HepG2 (cell line): ENCODE results near the gene ASXL1. TPM values are rescaled to one million over a fixed set of nuclear protein-coding genes. Genes with fewer than 3 reads are reported as not detected.

ENCODE experiments used
- ATAC-seq: fragments of 200-7000 bp; cut with Tn5 transposase; 3 replicates; pipeline ENCODE4 v1.9.1; 2020; ENCODE audit warnings: mild to moderate bottlenecking, moderate library complexity
- BruUV-seq: library from RNA; stranded (reverse); fragments of 400-500 nt; replicated peaks from 2 replicates; lab custom pipeline; 2021; lab: Mats Ljungman, UMichigan
- CTCF ChIA-PET: fragments of 300-600 bp; formaldehyde crosslinking; extraction: SDS; loops from one replicate; lab custom pipeline; 2021; ENCODE audit warnings: low total read pairs, inconsistent platforms, low intra/inter-chr PET ratio; lab: Yijun Ruan, JAX
- POLR2A ChIA-PET: fragments of 350-600 bp; sonication (Branson Sonifier 250); formaldehyde crosslinking; loops from one replicate; lab custom pipeline; 2020; ENCODE audit warnings: antibody characterized with exemption, inconsistent platforms; lab: Yijun Ruan, JAX
- DNase-seq: peaks from one replicate; pipeline ENCODE4 v3.0.0-alpha.2; 2015; ENCODE audit warnings: low spot score
- FAIRE-seq: peaks from 3 replicates; lab custom pipeline; 2011; peaks lifted over from hg19 to GRCh38; lab: Jason Lieb, UNC
- H2AFZ ChIP-seq: one replicate; pipeline ENCODE4 v1.6.1; 2011; ENCODE audit warnings: low read length, inconsistent platforms
- H3K27ac ChIP-seq: fragments of 300-600 bp; 3 replicates; pipeline ENCODE4 v1.8.0; 2011; ENCODE audit warnings: mixed run types, mild to moderate bottlenecking, mixed read lengths, low read length, inconsistent platforms; ENCODE audit not compliant: insufficient read depth; ENCODE audit errors: extremely low read length
- H3K27me3 ChIP-seq, 2 experiments: fragments of 200-600 bp in 1 of 2; 2 replicates in 1 of 2; 3 replicates in 1 of 2; pipeline versions ENCODE4 v1.6.0 to v1.8.0; 2011; ENCODE audit warnings: low read length in 2 of 2, mild to moderate bottlenecking in 2 of 2, moderate library complexity in 2 of 2, inconsistent platforms in 1 of 2; ENCODE audit not compliant: insufficient read depth in 2 of 2, control insufficient read depth in 1 of 2
- H3K36me3 ChIP-seq, 2 experiments: fragments of 200-600 bp in 1 of 2; replicated peaks in 1 of 2; 2 replicates in 1 of 2; 3 replicates in 1 of 2; pipeline versions ENCODE4 v1.5.1 to v1.8.0; 2011; ENCODE audit warnings: low read length in 2 of 2, inconsistent platforms in 1 of 2; ENCODE audit not compliant: insufficient read depth in 2 of 2, control insufficient read depth in 1 of 2
- H3K4me1 ChIP-seq: 2 replicates; pipeline ENCODE4 v1.5.1; 2012; ENCODE audit warnings: low read length, inconsistent platforms; ENCODE audit not compliant: insufficient read depth
- H3K4me2 ChIP-seq: 2 replicates; pipeline ENCODE4 v1.6.0; 2011; ENCODE audit warnings: low read depth, low read length, inconsistent platforms
- H3K4me3 ChIP-seq, 3 experiments: fragments of 200-600 bp in 1 of 3; sonication (generic), shearing (Covaris generic) in 1 of 3; replicated peaks in 1 of 3; 2 replicates each; pipeline ENCODE4 v1.5.1; 2011 to 2016; ENCODE audit warnings: low read length in 3 of 3, inconsistent platforms in 2 of 3, low read depth in 2 of 3, mild to moderate bottlenecking in 2 of 3, control low read depth in 1 of 3, mixed read lengths in 1 of 3; ENCODE audit not compliant: insufficient read depth in 1 of 3
- H3K79me2 ChIP-seq: one replicate; pipeline ENCODE4 v1.6.1; 2011; ENCODE audit warnings: low read length, inconsistent platforms; ENCODE audit not compliant: insufficient read depth
- H3K9ac ChIP-seq: 2 replicates; pipeline ENCODE4 v1.6.0; 2011; ENCODE audit warnings: mild to moderate bottlenecking, low read depth, low read length, inconsistent platforms; ENCODE audit not compliant: insufficient read depth
- H3K9me3 ChIP-seq: 2 replicates; pipeline ENCODE4 v1.5.1; 2012; ENCODE audit warnings: mild to moderate bottlenecking, low read length
- H4K20me1 ChIP-seq: 2 replicates; pipeline ENCODE4 v1.6.0; 2011; ENCODE audit warnings: inconsistent platforms, mild to moderate bottlenecking, low read length, moderate library complexity; ENCODE audit not compliant: insufficient read depth
- ATF7 ChIP-seq, 2 experiments: fragments of 450-650 bp in 1 of 2; sonication (generic) in 1 of 2; formaldehyde crosslinking in 1 of 2; IDR thresholded peaks; 2 replicates each; pipeline versions ENCODE4 v1.4.0 to v1.6.1; 2016 to 2020; ENCODE audit warnings: antibody characterized with exemption in 1 of 2, mild to moderate bottlenecking in 1 of 2, missing genetic modification reagents in 1 of 2
- GATAD1 ChIP-seq: IDR thresholded peaks from 2 replicates; pipeline ENCODE4 v1.6.1; 2016; ENCODE audit warnings: missing genetic modification reagents, missing compliant biosample characterization
- GLI4 ChIP-seq: sonication (generic); formaldehyde crosslinking; IDR thresholded peaks from 2 replicates; pipeline ENCODE4 v1.5.1; 2020; ENCODE audit warnings: missing genetic modification reagents, mild to moderate bottlenecking, moderate library complexity, borderline replicate concordance
- HNRNPH1 ChIP-seq: fragments of 200-400 bp; formaldehyde crosslinking; optimal IDR thresholded peaks from 2 replicates; pipeline ENCODE3; 2017; ENCODE audit warnings: mild to moderate bottlenecking, low read depth, low read length
- HNRNPLL ChIP-seq: fragments of 200-400 bp; formaldehyde crosslinking; IDR thresholded peaks from 2 replicates; pipeline ENCODE4 v1.6.1; 2017; ENCODE audit warnings: mild to moderate bottlenecking, low read depth, low read length; ENCODE audit not compliant: poor library complexity, severe bottlenecking
- HOXD1 ChIP-seq: sonication (generic); formaldehyde crosslinking; IDR thresholded peaks from 2 replicates; pipeline ENCODE4 v1.5.0; 2020; ENCODE audit warnings: missing genetic modification reagents
- KLF13 ChIP-seq: sonication (generic); formaldehyde crosslinking; IDR thresholded peaks from 2 replicates; pipeline ENCODE4 v1.4.0; 2020; ENCODE audit warnings: mild to moderate bottlenecking, missing genetic modification reagents
- POGZ ChIP-seq: sonication (generic); formaldehyde crosslinking; IDR thresholded peaks from 2 replicates; pipeline ENCODE4 v1.4.0; 2020; ENCODE audit warnings: mild to moderate bottlenecking, missing genetic modification reagents
- THAP11 ChIP-seq: IDR thresholded peaks from 2 replicates; pipeline ENCODE4 v1.6.1; 2016; ENCODE audit warnings: missing biosample characterization, missing genetic modification reagents
- ZBTB20 ChIP-seq: sonication (generic); formaldehyde crosslinking; IDR thresholded peaks from 2 replicates; pipeline ENCODE4 v1.8.1; 2023; ENCODE audit warnings: missing genetic modification reagents, low read depth, mild to moderate bottlenecking, borderline replicate concordance
- ZNF329 ChIP-seq: sonication (generic); formaldehyde crosslinking; IDR thresholded peaks from 2 replicates; pipeline ENCODE4 v1.9.0; 2021; ENCODE audit warnings: low read depth, mild to moderate bottlenecking, missing genetic modification reagents
- ZNF792 ChIP-seq: IDR thresholded peaks from 2 replicates; pipeline ENCODE4 v1.6.1; 2016
- ZNF841 ChIP-seq: sonication (generic); formaldehyde crosslinking; IDR thresholded peaks from 2 replicates; pipeline ENCODE4 v1.8.1; 2023; ENCODE audit warnings: missing genetic modification reagents, borderline replicate concordance
- WGBS: methylation state at CpG from one replicate; pipeline ENCODE4 v1.1.6; 2017; ENCODE audit warnings: low lambda C conversion rate; 5-methylcytosine and 5-hydroxymethylcytosine counted together
- in situ Hi-C: cut with HindIII; loops from 2 replicates; pipeline ENCODE4 v1.10.0; 2017; ENCODE audit warnings: low pct_unique_long_range_greater_than_20kb; ENCODE audit not compliant: extremely low pct_ligation_motif_present
- intact Hi-C: fragments of 100-400 bp; cut with micrococcal nuclease; formaldehyde crosslinking; loops from one replicate; pipeline ENCODE4 v1.10.0; 2022; ENCODE audit not compliant: unreplicated experiment
- polyA plus RNA-seq, 8 experiments: library from polyadenylated mRNA; depleted of rRNA in 3 of 8; stranded (reverse) in 7 of 8; unstranded in 1 of 8; fragments of >200 nt; fragmentation: Illumina TruSeq in 4 of 8; extraction: Trizol in 4 of 8; gene quantifications; 2 replicates each; pipeline versions ENCODE4 v1.2.1 to v1.2.3, GENCODE V29; 2011 to 2016; ENCODE audit warnings: low read depth in 4 of 8, missing spikeins in 1 of 8, mixed read lengths in 1 of 8; ENCODE audit not compliant: insufficient read depth in 1 of 8
- total RNA-seq, 5 experiments: library from RNA; depleted of rRNA; stranded (reverse); fragments of >200 nt; fragmentation: Illumina TruSeq; extraction: Trizol; gene quantifications; 2 replicates each; pipeline ENCODE4 v1.2.3, GENCODE V29; 2016; ENCODE audit warnings: low read depth in 1 of 5

ASXL1 gene
- total and polyA plus RNA-seq, 2 of the 13 experiments (the other 11 are each of a cell fraction or from before 2014, with no cell fraction given) = 62.1 to 74.8 TPM

GRCh38 chr20:32333181-32333987, 24.7 kb upstream of the ASXL1 start (continued):
- TF ChIP-seq GLI4 (CRISPR knock-in tag) = no peak

GRCh38 chr20:32333988-32334885, 23.9 kb upstream of the ASXL1 start:
- Histone ChIP-seq H3K4me2 (no peak overlapping the region), H3K79me2 (no peaks in the 10 kb centered on the region), H3K4me1 (peaks cover 53% of the 10 kb centered on the region), H4K20me1 (no peaks in the 10 kb centered on the region), H2AFZ (no peak overlapping the region), H3K36me3 (peaks cover 12 to 36% of the 10 kb centered on the region in 2 experiments), H3K27me3 (no peaks in the 10 kb centered on the region), H3K4me3 (no peak overlapping the region), H3K9me3 (no peaks in the 10 kb centered on the region), H3K27ac (no peak overlapping the region), H3K9ac (no peak overlapping the region)
- BruUV-seq = TSS peak; percentile 40
- intact Hi-C loops = no loop called here
- FAIRE-seq = no peak
- CTCF ChIA-PET = no interaction called here
- POLR2A ChIA-PET = interaction anchor here (0.7 kb wide), 1 partner anchor 9 kb away, joined by 4 read pairs; no protein-coding TSS in a partner anchor
- no peak for ATAC-seq
- in situ Hi-C loops = no loop called here
- 92% methylated on average over 13 of the region's 13 CpGs for WGBS
- DNase-seq = no peak
- TF ChIP-seq HNRNPH1 (no peak), KLF13 (CRISPR knock-in tag) (no peak), HOXD1 (CRISPR knock-in tag) (no peak), THAP11 (no peak), ATF7 (IDR thresholded peaks at IDR 0.05) (no peak), ATF7 (CRISPR knock-in tag; IDR thresholded peaks at IDR 0.05) (no peak), ZNF792 (CRISPR knock-in tag) (no peak), ZBTB20 (CRISPR knock-in tag) (no peak), HNRNPLL (no peak), POGZ (CRISPR knock-in tag) (no peak), ZNF841 (CRISPR knock-in tag) (no peak), ZNF329 (no peak), GATAD1 (CRISPR knock-in tag) (no peak)
